Smooth muscle cell (in vitro differentiated cells): Measurements from ENCODE around the gene RAI14. TPM values are rescaled to one million over a fixed set of nuclear protein-coding genes. Genes with fewer than 3 reads are reported as not detected.

ENCODE experiments used
- DNase-seq: peaks from one replicate; lab custom pipeline; 2025; ENCODE audit not compliant: unreplicated experiment; lab: John Stamatoyannopoulos, UW
- H2AFZ ChIP-seq: fragments of 200-600 bp; sonication (generic); 2 replicates; pipeline ENCODE4 v1.6.0; 2016; ENCODE audit warnings: antibody characterized with exemption, low read depth, mild to moderate bottlenecking
- H3F3A ChIP-seq: fragments of 200-600 bp; sonication (generic); 2 replicates; pipeline ENCODE4 v1.6.0; 2017; ENCODE audit warnings: antibody characterized with exemption, low read depth
- H3K27ac ChIP-seq: fragments of 200-600 bp; sonication (generic); 2 replicates; pipeline ENCODE4 v1.5.1; 2016; ENCODE audit warnings: low read depth, mild to moderate bottlenecking
- H3K27me3 ChIP-seq: fragments of 200-600 bp; sonication (generic); 2 replicates; pipeline ENCODE4 v1.6.1; 2016; ENCODE audit warnings: low read depth, mild to moderate bottlenecking
- H3K36me3 ChIP-seq: fragments of 200-600 bp; sonication (generic); 2 replicates; pipeline ENCODE4 v1.5.1; 2016; ENCODE audit warnings: low read depth
- H3K4me1 ChIP-seq: fragments of 200-600 bp; sonication (generic); 2 replicates; pipeline ENCODE4 v1.5.1; 2016; ENCODE audit warnings: low read depth
- H3K4me2 ChIP-seq: fragments of 200-600 bp; sonication (generic); 2 replicates; pipeline ENCODE4 v1.6.0; 2016; ENCODE audit warnings: mild to moderate bottlenecking
- H3K4me3 ChIP-seq: fragments of 200-600 bp; sonication (generic); 2 replicates; pipeline ENCODE4 v1.5.1; 2016; ENCODE audit warnings: mild to moderate bottlenecking
- H3K79me2 ChIP-seq: fragments of 200-600 bp; sonication (generic); 2 replicates; pipeline ENCODE4 v1.6.0; 2016; ENCODE audit warnings: low read depth, mild to moderate bottlenecking
- H3K9ac ChIP-seq: fragments of 200-600 bp; sonication (generic); 2 replicates; pipeline ENCODE4 v1.6.0; 2016; ENCODE audit warnings: low read depth
- H3K9me3 ChIP-seq: fragments of 200-600 bp; sonication (generic); replicated peaks from 2 replicates; pipeline ENCODE4 v1.5.1; 2016; ENCODE audit warnings: low read depth
- H4K20me1 ChIP-seq: fragments of 200-600 bp; sonication (generic); 2 replicates; pipeline ENCODE4 v1.6.0; 2016; ENCODE audit warnings: low read depth
- CTCF ChIP-seq: fragments of 200-600 bp; sonication (generic); IDR thresholded peaks from 2 replicates; pipeline ENCODE4 v1.5.1; 2017; ENCODE audit warnings: borderline replicate concordance, mild to moderate bottlenecking, antibody characterized with exemption; ENCODE audit not compliant: insufficient read depth, poor library complexity, severe bottlenecking
- WGBS: methylation state at CpG from one replicate; pipeline ENCODE4 v1.1.7; 2016; ENCODE audit warnings: low lambda C conversion rate; 5-methylcytosine and 5-hydroxymethylcytosine counted together
- polyA plus RNA-seq: library from polyadenylated mRNA; unstranded; fragments of >200 nt; fragmentation: Nextera tagmentation; extraction: Ambion mirVana; gene quantifications from 2 replicates; pipeline ENCODE4 v1.2.1, GENCODE V29; 2016
- total RNA-seq: library from RNA; depleted of rRNA; stranded (reverse); fragments of >200 nt; gene quantifications from 2 replicates; pipeline ENCODE4 v1.2.3, GENCODE V29; 2014

RAI14 gene
- total and polyA plus RNA-seq, 2 experiments from 2014 or later = 111 to 209 TPM

- Histone ChIP-seq H3K27me3 (no peaks in the 10 kb centered on the region), H3K79me2 (peaks cover 86% of the 10 kb centered on the region), H3K4me3 (no peak overlapping the region), H2AFZ (no peak overlapping the region), H3F3A (peaks cover 10% of the 10 kb centered on the region), H3K4me2 (no peak overlapping the region), H4K20me1 (peaks cover 79% of the 10 kb centered on the region), H3K4me1 (no peaks in the 10 kb centered on the region), H3K9me3 (no peaks in the 10 kb centered on the region), H3K27ac (no peak overlapping the region), H3K36me3 (peaks cover 3% of the 10 kb centered on the region), H3K9ac (no peak overlapping the region)
- DNase-seq = no peak
- WGBS = 79% methylated on average over 6 of the region's 6 CpGs
- TF ChIP-seq CTCF = no peak
Observed at GRCh38 chr5:34731435-34732232, 75.5 kb downstream of the RAI14 start.

- 89% methylated on average over 3 of the region's 3 CpGs for WGBS
- Histone ChIP-seq H3K4me1 (no peaks in the 10 kb centered on the region), H3K36me3 (no peaks in the 10 kb centered on the region), H3K4me3 (no peak overlapping the region), H3K9ac (no peak overlapping the region), H2AFZ (no peak overlapping the region), H3K4me2 (no peak overlapping the region), H4K20me1 (peaks cover 83% of the 10 kb centered on the region), H3K27ac (peak overlapping the region; percentile 90), H3K27me3 (no peaks in the 10 kb centered on the region), H3K9me3 (no peaks in the 10 kb centered on the region), H3F3A (peaks cover 28% of the 10 kb centered on the region), H3K79me2 (peaks cover 86% of the 10 kb centered on the region)
- no peak for DNase-seq
- TF ChIP-seq CTCF = no peak
Observed at GRCh38 chr5:34734326-34734725, 78.2 kb downstream of the RAI14 start.

- Histone ChIP-seq H3K27ac (peak overlapping the region; percentile 90), H2AFZ (no peak overlapping the region), H3K9me3 (no peaks in the 10 kb centered on the region), H3K27me3 (no peaks in the 10 kb centered on the region), H3K4me1 (no peaks in the 10 kb centered on the region), H4K20me1 (peaks cover 83% of the 10 kb centered on the region), H3K36me3 (no peaks in the 10 kb centered on the region), H3K4me2 (peak overlapping the region; percentile 21), H3K79me2 (peaks cover 85% of the 10 kb centered on the region), H3F3A (peaks cover 29% of the 10 kb centered on the region), H3K4me3 (no peak overlapping the region), H3K9ac (no peak overlapping the region)
- no peak for TF ChIP-seq CTCF
- no peak for DNase-seq
- 56% methylated on average over 19 of the region's 19 CpGs for WGBS
Observed at GRCh38 chr5:34735491-34736426, 79.6 kb downstream of the RAI14 start.
